Measurements from ENCODE around the gene ALDH5A1. TPM values are rescaled to one million over a fixed set of nuclear protein-coding genes. Genes with fewer than 3 reads are reported as not detected.

ALDH5A1 gene
- 17.5 TPM for total RNA-seq

GRCh38 chr6:24494821-24495795, at the start of gene ALDH5A1:
ALDH5A1 (plus strand) TSS chr6:24494969; CDS start chr6:24494997, 28 bp downstream.

DNA sequence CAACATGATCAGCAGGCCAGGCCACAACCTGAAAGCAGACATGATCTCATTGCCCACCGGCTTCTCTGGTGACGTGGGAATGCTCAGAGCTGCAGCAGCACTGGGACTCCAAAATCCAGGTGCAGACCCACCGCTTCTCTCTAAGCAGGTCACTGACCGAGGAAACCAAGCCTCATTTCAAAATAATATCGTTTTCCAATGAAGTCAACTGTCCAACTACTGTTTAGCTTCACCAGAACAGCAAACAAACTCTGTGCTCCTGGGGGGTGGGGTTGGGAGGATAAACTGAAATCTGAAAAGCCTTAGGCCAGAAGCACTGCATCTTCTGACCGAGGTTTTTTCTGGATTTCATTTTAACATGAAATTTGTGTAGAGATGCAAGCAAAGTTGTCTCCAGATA, 5.3 kb upstream of the ALDH5A1 start, which contains the start of gene GPLD1:
Gene GPLD1, minus strand, starts transcription at position 109 of the 400 bp plus-strand sequence. Its CDS starts 67 bp downstream, at position 42.

Other genes with a start within 250 kb of the ALDH5A1 start
- gene DCDC2, start 136.9 kb upstream of the ALDH5A1 start, total RNA-seq: 5.9 TPM
- 41.1 TPM for gene MRS2, start 92.0 kb upstream of the ALDH5A1 start, total RNA-seq
- 10.9 TPM for gene GPLD1, start 5.4 kb upstream of the ALDH5A1 start, total RNA-seq
- gene KIAA0319, start 151.2 kb downstream of the ALDH5A1 start, total RNA-seq: 0.99 TPM
- gene TDP2, start 171.9 kb downstream of the ALDH5A1 start, total RNA-seq: 34.5 TPM
- gene ACOT13, start 172.1 kb downstream of the ALDH5A1 start, total RNA-seq: 7.4 TPM
- 102 TPM for gene C6orf62, start 224.2 kb downstream of the ALDH5A1 start, total RNA-seq